ENCODE measurements around the gene TAC3.

Gene TAC3

GRCh38 chr12:57012600-57013465, 3.5 kb downstream of the TAC3 start:
- H3K9me3 ChIP-seq (ENCODE audit: control insufficient read depth, insufficient read depth, low read length): no peaks in the 10 kb centered on the region
- H3K9ac ChIP-seq (ENCODE audit: low read depth, low read length): no peak overlapping the region
- H3K36me3 ChIP-seq (ENCODE audit: control insufficient read depth, insufficient read depth, low read length): no peaks in the 10 kb centered on the region
- peaks cover 35% of the 10 kb centered on the region for H3K4me1 ChIP-seq (ENCODE audit: control insufficient read depth, insufficient read depth, low read length)
- no peak overlapping the region for H3K27ac ChIP-seq (ENCODE audit: low read depth, low read length)
- H3K4me3 ChIP-seq (ENCODE audit: low read depth, low read length): no peak overlapping the region
- no peaks in the 10 kb centered on the region for H3K27me3 ChIP-seq (ENCODE audit: control insufficient read depth, insufficient read depth, low read length)

- Histone ChIP-seq H3K4me3 (ENCODE audit: low read depth, low read length) (no peak overlapping the region), H3K4me1 (ENCODE audit: control insufficient read depth, insufficient read depth, low read length) (peaks cover 35% of the 10 kb centered on the region), H3K27ac (ENCODE audit: low read depth, low read length) (no peak overlapping the region), H3K9ac (ENCODE audit: low read depth, low read length) (no peak overlapping the region), H3K36me3 (ENCODE audit: control insufficient read depth, insufficient read depth, low read length) (no peaks in the 10 kb centered on the region), H3K9me3 (ENCODE audit: control insufficient read depth, insufficient read depth, low read length) (no peaks in the 10 kb centered on the region), H3K27me3 (ENCODE audit: control insufficient read depth, insufficient read depth, low read length) (no peaks in the 10 kb centered on the region)
Measured at GRCh38 chr12:57011438-57012424, 4.6 kb downstream of the TAC3 start.

- H3K9me3 ChIP-seq (ENCODE audit: control insufficient read depth, insufficient read depth, low read length): no peaks in the 10 kb centered on the region
- H3K36me3 ChIP-seq (ENCODE audit: control insufficient read depth, insufficient read depth, low read length): no peaks in the 10 kb centered on the region
- peaks cover 35% of the 10 kb centered on the region for H3K4me1 ChIP-seq (ENCODE audit: control insufficient read depth, insufficient read depth, low read length)
- H3K27me3 ChIP-seq (ENCODE audit: control insufficient read depth, insufficient read depth, low read length): no peaks in the 10 kb centered on the region
- no peak overlapping the region for H3K27ac ChIP-seq (ENCODE audit: low read depth, low read length)
- H3K9ac ChIP-seq (ENCODE audit: low read depth, low read length): no peak overlapping the region
- no peak overlapping the region for H3K4me3 ChIP-seq (ENCODE audit: low read depth, low read length)
Measured at GRCh38 chr12:57010627-57011247, 5.6 kb downstream of the TAC3 start.

- H3K27ac ChIP-seq (ENCODE audit: low read depth, low read length): no peak overlapping the region
- no peaks in the 10 kb centered on the region for H3K9me3 ChIP-seq (ENCODE audit: control insufficient read depth, insufficient read depth, low read length)
- H3K9ac ChIP-seq (ENCODE audit: low read depth, low read length): no peak overlapping the region
- H3K36me3 ChIP-seq (ENCODE audit: control insufficient read depth, insufficient read depth, low read length): no peaks in the 10 kb centered on the region
- H3K27me3 ChIP-seq (ENCODE audit: control insufficient read depth, insufficient read depth, low read length): no peaks in the 10 kb centered on the region
- peaks cover 39% of the 10 kb centered on the region for H3K4me1 ChIP-seq (ENCODE audit: control insufficient read depth, insufficient read depth, low read length)
- H3K4me3 ChIP-seq (ENCODE audit: low read depth, low read length): no peak overlapping the region
Measured at GRCh38 chr12:57009949-57010626, 6.2 kb downstream of the TAC3 start.

- H3K27me3 ChIP-seq (ENCODE audit: control insufficient read depth, insufficient read depth, low read length): no peaks in the 10 kb centered on the region
- no peak overlapping the region for H3K9ac ChIP-seq (ENCODE audit: low read depth, low read length)
- H3K27ac ChIP-seq (ENCODE audit: low read depth, low read length): no peak overlapping the region
- H3K4me1 ChIP-seq (ENCODE audit: control insufficient read depth, insufficient read depth, low read length): peaks cover 39% of the 10 kb centered on the region
- no peaks in the 10 kb centered on the region for H3K9me3 ChIP-seq (ENCODE audit: control insufficient read depth, insufficient read depth, low read length)
- no peak overlapping the region for H3K4me3 ChIP-seq (ENCODE audit: low read depth, low read length)
- peaks cover 16% of the 10 kb centered on the region for H3K36me3 ChIP-seq (ENCODE audit: control insufficient read depth, insufficient read depth, low read length)
Measured at GRCh38 chr12:57008178-57008577, 8.2 kb downstream of the TAC3 start.

GRCh38 chr12:57006809-57007475, 9.4 kb downstream of the TAC3 start:
- H3K4me1 ChIP-seq (ENCODE audit: control insufficient read depth, insufficient read depth, low read length): peaks cover 38% of the 10 kb centered on the region
- H3K9ac ChIP-seq (ENCODE audit: low read depth, low read length): no peak overlapping the region
- H3K27ac ChIP-seq (ENCODE audit: low read depth, low read length): no peak overlapping the region
- H3K4me3 ChIP-seq (ENCODE audit: low read depth, low read length): peak overlapping the region; percentile 50
- H3K36me3 ChIP-seq (ENCODE audit: control insufficient read depth, insufficient read depth, low read length): peaks cover 28% of the 10 kb centered on the region
- H3K27me3 ChIP-seq (ENCODE audit: control insufficient read depth, insufficient read depth, low read length): no peaks in the 10 kb centered on the region
- H3K9me3 ChIP-seq (ENCODE audit: control insufficient read depth, insufficient read depth, low read length): no peaks in the 10 kb centered on the region

GRCh38 chr12:57005980-57006808, 10.1 kb downstream of the TAC3 start, which contains the start of gene ZBTB39:
Gene ZBTB39 (minus strand): TSS chr12:57006546. CDS start chr12:57004917, 1,629 bp downstream.
- Histone ChIP-seq H3K9ac (ENCODE audit: low read depth, low read length) (peak within 1 kb of the TSS; percentile 74), H3K36me3 (ENCODE audit: control insufficient read depth, insufficient read depth, low read length) (peaks cover 35% of the 10 kb centered on the region), H3K4me1 (ENCODE audit: control insufficient read depth, insufficient read depth, low read length) (peaks cover 31% of the 10 kb centered on the region), H3K4me3 (ENCODE audit: low read depth, low read length) (peak within 1 kb of the TSS; percentile 89), H3K27ac (ENCODE audit: low read depth, low read length) (peak within 1 kb of the TSS; percentile 64), H3K27me3 (ENCODE audit: control insufficient read depth, insufficient read depth, low read length) (no peaks in the 10 kb centered on the region), H3K9me3 (ENCODE audit: control insufficient read depth, insufficient read depth, low read length) (no peaks in the 10 kb centered on the region)

GRCh38 chr12:57004651-57005050, 11.7 kb downstream of the TAC3 start:
- Histone ChIP-seq H3K4me1 (ENCODE audit: control insufficient read depth, insufficient read depth, low read length) (peaks cover 15% of the 10 kb centered on the region), H3K27me3 (ENCODE audit: control insufficient read depth, insufficient read depth, low read length) (no peaks in the 10 kb centered on the region), H3K9me3 (ENCODE audit: control insufficient read depth, insufficient read depth, low read length) (no peaks in the 10 kb centered on the region), H3K4me3 (ENCODE audit: low read depth, low read length) (no peak overlapping the region), H3K27ac (ENCODE audit: low read depth, low read length) (no peak overlapping the region), H3K9ac (ENCODE audit: low read depth, low read length) (no peak overlapping the region), H3K36me3 (ENCODE audit: control insufficient read depth, insufficient read depth, low read length) (peaks cover 50% of the 10 kb centered on the region)

- Histone ChIP-seq H3K4me1 (ENCODE audit: control insufficient read depth, insufficient read depth, low read length) (peaks cover 7% of the 10 kb centered on the region; the same call in 1 of the 2 replicates), H3K9ac (ENCODE audit: low read depth, low read length) (no peak overlapping the region), H3K9me3 (ENCODE audit: control insufficient read depth, insufficient read depth, low read length) (no peaks in the 10 kb centered on the region), H3K27ac (ENCODE audit: low read depth, low read length) (no peak overlapping the region), H3K27me3 (ENCODE audit: control insufficient read depth, insufficient read depth, low read length) (no peaks in the 10 kb centered on the region), H3K36me3 (ENCODE audit: control insufficient read depth, insufficient read depth, low read length) (peaks cover 54% of the 10 kb centered on the region), H3K4me3 (ENCODE audit: low read depth, low read length) (no peak overlapping the region)
Measured at GRCh38 chr12:57003395-57003794, 12.9 kb downstream of the TAC3 start.

All from HUES48 (cell line).